GM12878 (cell line): ENCODE measurements around the gene RAD9A.

Experiments used
- CTCF ChIP-seq, 3 experiments: IDR thresholded peaks in 2 of 3; conservative IDR thresholded peaks in 1 of 3; 2 replicates each; pipeline ENCODE4 v1.5.1; 2011; ENCODE audit warnings: low read depth in 3 of 3, low read length in 3 of 3, mild to moderate bottlenecking in 3 of 3, control low read depth in 2 of 3, moderate library complexity in 2 of 3, inconsistent platforms in 1 of 3, mixed read lengths in 1 of 3; ENCODE audit not compliant: control insufficient read depth in 2 of 3, insufficient read depth in 1 of 3; ENCODE audit errors: extremely low read depth in 1 of 3
- ELK1 ChIP-seq: IDR thresholded peaks from 2 replicates; pipeline ENCODE4 v1.6.1; 2012; ENCODE audit warnings: low read depth, low read length, improper control_type of control experiment
- POLR2A ChIP-seq: IDR thresholded peaks from 2 replicates; pipeline ENCODE4 v1.6.1; 2011; ENCODE audit warnings: low read depth, mild to moderate bottlenecking, low read length
- RAD21 ChIP-seq: IDR thresholded peaks from 2 replicates; pipeline ENCODE4 v1.6.1; 2011; ENCODE audit warnings: mild to moderate bottlenecking, low read depth, low read length, moderate library complexity; ENCODE audit not compliant: insufficient read depth
- TF ChIP-seq, protein P1 (sequence below): IDR thresholded peaks from 2 replicates; pipeline ENCODE4 v1.6.1; 2011; ENCODE audit warnings: low read depth, mild to moderate bottlenecking, low read length, moderate library complexity, borderline replicate concordance; ENCODE audit errors: extremely low read depth

DNA sequence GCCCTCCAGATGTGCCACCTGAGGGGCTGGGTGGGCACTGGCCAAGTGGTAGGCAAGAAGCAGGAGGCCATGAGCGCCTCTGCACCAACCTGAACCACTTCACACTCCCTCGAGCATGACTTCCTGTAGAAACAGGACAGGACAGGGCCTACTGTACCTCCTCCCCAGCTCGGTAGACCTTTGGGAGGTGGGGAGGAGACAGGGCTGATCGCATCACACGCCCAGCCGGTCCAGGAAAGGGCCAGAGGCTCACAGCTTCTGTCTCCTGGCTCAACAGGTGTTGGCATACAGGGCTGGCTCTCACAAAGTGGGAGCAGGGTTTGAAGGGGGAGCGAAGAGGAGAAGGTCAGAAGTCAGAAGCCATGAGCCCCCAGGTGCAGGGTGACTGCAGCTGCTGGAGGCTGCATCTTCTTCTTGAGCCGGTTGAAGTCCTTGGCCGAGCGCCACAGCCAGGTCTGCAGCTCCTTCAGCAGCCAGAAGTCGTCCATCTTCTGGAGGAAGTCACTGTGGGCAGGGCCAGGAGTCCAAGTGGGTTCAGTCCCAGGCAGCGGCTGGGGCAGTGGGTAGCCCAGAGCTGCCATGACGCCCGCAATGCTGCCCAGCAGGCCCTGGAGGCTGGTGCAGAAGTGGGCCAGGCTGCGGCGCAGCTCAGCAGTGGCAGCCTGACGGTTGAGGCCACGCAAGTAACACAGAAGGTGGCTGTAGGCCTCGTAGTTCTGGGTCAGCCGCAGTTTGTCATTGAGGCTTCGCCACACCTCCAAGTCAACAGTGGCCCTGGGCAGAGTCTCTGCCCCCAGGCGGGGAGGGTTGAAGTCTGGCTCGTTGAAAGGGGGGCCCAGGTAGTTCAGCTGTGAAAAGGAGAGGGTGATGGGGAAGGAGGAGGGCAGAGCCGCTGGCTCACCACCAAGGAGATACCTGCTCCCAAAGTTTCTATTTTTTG is 26.7 kb upstream of the RAD9A start:
- TF ChIP-seq ELK1 (no peak), RAD21 (no peak), POLR2A (no peak), CTCF (IDR thresholded peaks at IDR 0.05 in 2 of 3, conservative IDR thresholded peaks at IDR 0.05 in 1 of 3; ENCODE audit: control insufficient read depth in 2 of 3, extremely low read depth in 1 of 3, insufficient read depth in 1 of 3, low read depth in 3 of 3, low read length in 3 of 3) (no peak)
- TF ChIP-seq, protein P1, sequence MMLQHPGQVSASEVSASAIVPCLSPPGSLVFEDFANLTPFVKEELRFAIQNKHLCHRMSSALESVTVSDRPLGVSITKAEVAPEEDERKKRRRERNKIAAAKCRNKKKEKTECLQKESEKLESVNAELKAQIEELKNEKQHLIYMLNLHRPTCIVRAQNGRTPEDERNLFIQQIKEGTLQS = no peak
